Heart right ventricle (tissue), 16 donors: ENCODE data around the gene RIMBP2. TPM values are rescaled to one million over a fixed set of nuclear protein-coding genes. Genes with fewer than 3 reads are reported as not detected.
A peak's percentile ranks its signal among the peaks of the same experiment; 100 is the strongest.

Experiments
- ATAC-seq, 8 donors: fragments of 200-7000 bp; cut with Tn5 transposase; one replicate each; pipeline ENCODE4 v1.9.1; 2020; ENCODE audit warnings: mild to moderate bottlenecking in 8 of 8, moderate library complexity in 8 of 8, moderate number of reproducible peaks in 1 of 8
- DNase-seq, 2 donors: peaks; one replicate each; pipeline ENCODE4 v3.0.0-alpha.2; 2020
- H3K27ac ChIP-seq, 10 donors: fragments of 200-600 bp; sonication (generic) in 2 of 10; one replicate each; pipeline versions ENCODE4 v1.5.0 to v1.8.0; 2020 to 2022; ENCODE audit warnings: mild to moderate bottlenecking in 3 of 10
- H3K27me3 ChIP-seq, 7 donors: fragments of 200-600 bp; one replicate each; pipeline ENCODE4 v1.8.0; 2021 to 2022; ENCODE audit warnings: mild to moderate bottlenecking in 2 of 7
- H3K36me3 ChIP-seq, 9 donors: fragments of 200-600 bp; sonication (generic) in 1 of 9; one replicate each; pipeline versions ENCODE4 v1.5.0 to v1.8.0; 2020 to 2022; ENCODE audit warnings: mild to moderate bottlenecking in 2 of 9
- H3K4me1 ChIP-seq, 9 donors: fragments of 200-600 bp; sonication (generic) in 1 of 9; one replicate each; pipeline versions ENCODE4 v1.5.0 to v1.8.0; 2020 to 2022; ENCODE audit warnings: mild to moderate bottlenecking in 4 of 9
- H3K4me3 ChIP-seq, 10 donors: fragments of 200-600 bp; sonication (generic) in 2 of 10; one replicate each; pipeline versions ENCODE4 v1.5.0 to v1.8.0; 2020 to 2022; ENCODE audit warnings: mild to moderate bottlenecking in 7 of 10, moderate library complexity in 2 of 10
- H3K9me3 ChIP-seq, 11 donors: fragments of 200-600 bp in 10 of 11; sonication (generic) in 2 of 11; one replicate each; pipeline versions ENCODE4 v1.5.0 to v1.8.0; 2013 to 2022; ENCODE audit warnings: mild to moderate bottlenecking in 2 of 11, control low read depth in 1 of 11, moderate library complexity in 1 of 11
- CTCF ChIP-seq, 9 donors: fragments of 200-600 bp; sonication (generic) in 2 of 9; IDR thresholded peaks; one replicate each; pipeline versions ENCODE4 v1.5.0 to v1.8.0; 2021 to 2022; ENCODE audit warnings: antibody characterized with exemption in 9 of 9, mild to moderate bottlenecking in 5 of 9, moderate library complexity in 1 of 9
- WGBS, 2 donors: extraction: QIAGEN DNeasy Blood & Tissue Kit; methylation state at CpG; one replicate each; pipeline ENCODE4 v1.1.7; 2013; ENCODE audit warnings: inconsistent platforms in 1 of 2; 5-methylcytosine and 5-hydroxymethylcytosine counted together
- intact Hi-C, 10 donors: fragments of 100-400 bp; cut with DNase I; formaldehyde crosslinking; loops; one replicate each; pipeline versions ENCODE4 v1.11.1 to v1.14.2; 2022
- polyA plus RNA-seq, 2 donors: library from polyadenylated mRNA; stranded (reverse); fragments of 200-250 nt; gene quantifications; one replicate each; pipeline ENCODE4 v1.2.3, GENCODE V29; 2013
- total RNA-seq, 10 donors: library from RNA; stranded (reverse); fragmentation: NEBNext Ultra II Directional in 3 of 10; extraction: Animal tissue kit (Norgen Biotek cat#: 25700) in 3 of 10; gene quantifications; one replicate each; pipeline versions ENCODE4 v1.2.1 to v1.2.4, GENCODE V29; 2021 to 2023
- donor health status: Arrhythmogenic right ventricular cardiomyopathy.
- donor health status: ischemic (EF 13 %, LVEDD 7.1; RV severe dilation, severe dysfunction).
- donor health status: healthy with polysubstance abuse.
- donor health status: DM: no; HTN: yes; CAD: no.
- donor health status: DM: no; HTN: no; CAD: no.
- donor health status: ischemic (EF 25% LVEDD 6.9; RV normal size, moderate dysfunction).
- donor health status: ischemic (EF 25% LVEDD 5.7; RV mildly dilated, moderate dysfunction).
- donor health status: healthy.
- donor health status: DM: yes; HTN: yes; CAD: no.
- donor health status: Ischemic cardiomyopathy.
- donor health status: ischemic (EF 35%, LVEDD 5.7; RV mildly dilated, moderate dysfunction).
- donor health status: nonischemic (EF 11% LVEDD 7.7; RV severe dilation, severe dysfunction).
- donor health status: DM: yes; HTN: yes; CAD: no.
- donor health status: PGD.
- donor health status: ischemic (EF 29% LVEDD 5.4; RV normal size, mild dysfunction).
- donor health status: nonischemic (EF 23%, LVEDD 6.1; RV moderate dilation, normal function).

The RIMBP2 gene
- total and polyA plus RNA-seq, 12 donors, result 0.01 to 0.17 (median 0.05) TPM; not detected in 9

GRCh38 chr12:130413909-130414308 is 302.2 kb downstream of the RIMBP2 start:
- no peak for TF ChIP-seq CTCF (IDR thresholded peaks at IDR 0.05)
- DNase-seq (no peak), ATAC-seq (no peak)
- no peak overlapping the region for H3K4me3 ChIP-seq
- H3K4me1 ChIP-seq, result no peaks in the 10 kb centered on the region
- peaks cover 0 to 48% (median 16%) of the 10 kb centered on the region in 7 donors for H3K27me3 ChIP-seq
- no peak overlapping the region for H3K27ac ChIP-seq
- WGBS, 2 donors, result 87 to 90% methylated on average over 18 of the region's 18 CpGs
- intact Hi-C loops, result loop anchor here in 1 of 10 donors (5.0 kb wide), 1 partner anchor 328 kb away; no protein-coding TSS in a partner anchor
- H3K9me3 ChIP-seq, result no peaks in the 10 kb centered on the region
- no peaks in the 10 kb centered on the region for H3K36me3 ChIP-seq

DNA sequence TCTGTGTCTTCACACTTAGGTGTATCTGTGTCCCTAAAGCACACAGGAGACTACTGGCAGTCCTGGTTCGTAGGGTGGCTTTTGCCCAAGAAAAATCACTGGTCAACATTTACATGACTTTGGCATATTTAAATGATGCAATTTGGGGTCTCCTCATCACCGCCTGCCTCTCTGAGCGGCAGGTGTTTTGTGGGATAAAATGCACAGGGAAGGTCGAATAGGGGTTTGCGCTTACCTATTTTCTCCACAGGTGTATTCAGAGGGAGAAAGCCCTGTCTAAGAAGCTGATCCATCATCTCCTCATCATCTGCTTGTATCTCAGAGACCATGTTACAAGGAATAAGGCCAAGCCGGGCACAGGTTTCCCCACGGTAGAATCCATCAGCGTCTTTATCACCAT is 303.7 kb downstream of the RIMBP2 start:
- Histone ChIP-seq H3K27ac (no peak overlapping the region), H3K9me3 (no peaks in the 10 kb centered on the region), H3K4me1 (no peaks in the 10 kb centered on the region), H3K4me3 (no peak overlapping the region), H3K36me3 (no peaks in the 10 kb centered on the region), H3K27me3 (peaks cover 0 to 44% (median 16%) of the 10 kb centered on the region in 7 donors)
- 75 to 93% methylated on average over 8 of the region's 8 CpGs for WGBS, 2 donors
- intact Hi-C loops, result loop anchor here in 1 of 10 donors (5.0 kb wide), 1 partner anchor 330 kb away; no protein-coding TSS in a partner anchor
- ATAC-seq, result no peak
- no peak for TF ChIP-seq CTCF (IDR thresholded peaks at IDR 0.05)
- DNase-seq, result no peak

DNA sequence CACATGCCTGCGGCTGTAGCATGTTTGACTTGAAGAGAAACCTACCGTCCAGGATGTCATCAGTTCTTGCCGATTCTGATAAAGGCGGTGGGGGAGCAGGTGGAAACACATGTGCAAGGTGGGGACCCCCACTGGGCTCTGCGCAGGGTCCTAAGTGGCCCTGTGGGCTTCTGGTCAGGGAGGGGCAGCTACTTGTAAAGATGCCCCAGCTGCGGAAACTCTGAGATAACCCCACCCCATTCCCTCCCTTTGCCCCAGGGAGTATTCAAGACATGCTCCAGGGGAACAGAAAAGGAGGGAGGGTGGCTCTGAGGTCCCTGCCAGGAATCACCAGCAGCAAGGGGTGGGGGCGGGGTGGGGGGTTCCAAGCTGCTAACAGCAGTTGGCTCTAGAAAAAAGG is 310.8 kb downstream of the RIMBP2 start:
- intact Hi-C loops, result loop anchor here in 1 of 10 donors (5.0 kb wide), 1 partner anchor 48 kb away; no protein-coding TSS in a partner anchor
- DNase-seq (no peak), ATAC-seq (no peak)
- Histone ChIP-seq H3K4me3 (no peak overlapping the region), H3K36me3 (no peaks in the 10 kb centered on the region), H3K4me1 (no peaks in the 10 kb centered on the region), H3K27ac (no peak overlapping the region), H3K9me3 (no peaks in the 10 kb centered on the region), H3K27me3 (peaks cover 0 to 47% (median 15%) of the 10 kb centered on the region in 7 donors)
- no peak for TF ChIP-seq CTCF (IDR thresholded peaks at IDR 0.05)
- WGBS, 2 donors, result 15 to 24% methylated on average over 7 of the region's 7 CpGs

- 61 to 69% methylated on average over 6 of the region's 6 CpGs for WGBS, 2 donors
- Histone ChIP-seq H3K4me1 (no peaks in the 10 kb centered on the region), H3K4me3 (no peak overlapping the region), H3K27ac (no peak overlapping the region), H3K36me3 (no peaks in the 10 kb centered on the region), H3K27me3 (peaks cover 0 to 47% (median 19%) of the 10 kb centered on the region in 7 donors), H3K9me3 (no peaks in the 10 kb centered on the region)
- TF ChIP-seq CTCF (IDR thresholded peaks at IDR 0.05), result peak in 7 of 9 donors; percentile 22 to 57 (median 45)
- ATAC-seq (peak in 3 of 8 donors; percentile 47 to 70 (median 51)), DNase-seq (no peak)
- intact Hi-C loops, result loop anchor here (1.0 to 5.0 kb wide), 3 partner anchors 346 to 347 kb away; no protein-coding TSS in a partner anchor
These were observed 314.4 kb downstream of the RIMBP2 start for GRCh38 chr12:130401703-130402102.
